ENCODE data around the gene JAKMIP1.

DNA sequence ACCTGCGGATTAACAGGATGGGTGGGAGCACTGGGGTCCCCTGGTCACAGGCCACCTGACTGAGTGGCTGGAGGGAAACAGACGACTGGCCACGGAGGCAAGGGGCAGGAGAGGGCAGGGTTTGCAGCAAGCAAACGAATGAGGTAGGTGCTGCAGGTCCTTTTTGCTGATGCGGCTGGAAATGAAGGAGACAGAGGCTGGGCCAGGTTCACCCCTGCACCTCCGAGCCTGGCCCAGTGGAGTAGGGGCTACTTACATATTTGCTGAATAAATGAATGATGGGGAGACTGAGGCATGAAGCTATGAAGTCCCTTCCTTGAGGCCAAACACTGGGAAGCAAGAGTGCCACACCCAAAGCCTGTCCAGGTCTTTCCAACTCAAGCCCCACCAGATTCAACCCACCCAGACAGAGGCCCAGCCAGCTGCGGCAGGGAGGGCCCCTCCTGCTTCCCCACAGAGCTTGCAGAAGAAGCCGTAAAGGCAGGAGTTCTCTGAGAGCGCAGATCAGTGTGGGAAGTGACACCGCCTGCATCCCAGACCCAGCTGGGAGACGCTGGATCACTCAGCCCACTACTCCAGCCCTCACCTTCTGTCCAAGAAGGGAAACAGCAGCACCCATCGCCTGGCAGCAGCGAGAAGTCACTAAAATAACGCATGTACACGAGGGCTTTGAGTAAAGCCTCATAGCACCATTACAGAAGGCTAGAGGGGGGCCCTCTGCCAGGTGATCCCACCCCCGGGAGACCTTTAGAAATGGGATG is 146.0 kb downstream of the JAKMIP1 start:
- TF ChIP-seq POLR2AphosphoS5 (IDR thresholded peaks at IDR 0.05; ENCODE audit: low read depth, low read length) (no peak), POLR2A (IDR thresholded peaks at IDR 0.05; ENCODE audit: low read depth, low read length) (no peak), POU2F2 (IDR thresholded peaks at IDR 0.05; ENCODE audit: low read depth, low read length) (no peak)
